22Rv1 (cell line): ENCODE data around the gene MYH14.
"Not testable (repeated sequence)": the region's sequence is repeated elsewhere in the genome, so short reads cannot be mapped to it uniquely, and the experiment has no call there.

Source experiments
- H3K27ac ChIP-seq: fragments of 450-650 bp; 2 replicates; pipeline ENCODE4 v1.5.1; 2017
- ZFX ChIP-seq: fragments of 450-650 bp; IDR thresholded peaks from 2 replicates; pipeline ENCODE4 v1.6.1; 2017; ENCODE audit warnings: antibody characterized with exemption, borderline replicate concordance
- TF ChIP-seq, protein P1 (sequence below): fragments of 450-650 bp; IDR thresholded peaks from 2 replicates; pipeline ENCODE4 v1.5.1; 2017; ENCODE audit warnings: mild to moderate bottlenecking

MYH14 gene

GRCh38 chr19:50332244-50333038 lies 129.0 kb downstream of the MYH14 start:
- TF ChIP-seq ZFX, result no peak
- TF ChIP-seq, protein P1, sequence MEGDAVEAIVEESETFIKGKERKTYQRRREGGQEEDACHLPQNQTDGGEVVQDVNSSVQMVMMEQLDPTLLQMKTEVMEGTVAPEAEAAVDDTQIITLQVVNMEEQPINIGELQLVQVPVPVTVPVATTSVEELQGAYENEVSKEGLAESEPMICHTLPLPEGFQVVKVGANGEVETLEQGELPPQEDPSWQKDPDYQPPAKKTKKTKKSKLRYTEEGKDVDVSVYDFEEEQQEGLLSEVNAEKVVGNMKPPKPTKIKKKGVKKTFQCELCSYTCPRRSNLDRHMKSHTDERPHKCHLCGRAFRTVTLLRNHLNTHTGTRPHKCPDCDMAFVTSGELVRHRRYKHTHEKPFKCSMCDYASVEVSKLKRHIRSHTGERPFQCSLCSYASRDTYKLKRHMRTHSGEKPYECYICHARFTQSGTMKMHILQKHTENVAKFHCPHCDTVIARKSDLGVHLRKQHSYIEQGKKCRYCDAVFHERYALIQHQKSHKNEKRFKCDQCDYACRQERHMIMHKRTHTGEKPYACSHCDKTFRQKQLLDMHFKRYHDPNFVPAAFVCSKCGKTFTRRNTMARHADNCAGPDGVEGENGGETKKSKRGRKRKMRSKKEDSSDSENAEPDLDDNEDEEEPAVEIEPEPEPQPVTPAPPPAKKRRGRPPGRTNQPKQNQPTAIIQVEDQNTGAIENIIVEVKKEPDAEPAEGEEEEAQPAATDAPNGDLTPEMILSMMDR, result no peak
- H3K27ac ChIP-seq, result peak overlapping the region; percentile 95

DNA sequence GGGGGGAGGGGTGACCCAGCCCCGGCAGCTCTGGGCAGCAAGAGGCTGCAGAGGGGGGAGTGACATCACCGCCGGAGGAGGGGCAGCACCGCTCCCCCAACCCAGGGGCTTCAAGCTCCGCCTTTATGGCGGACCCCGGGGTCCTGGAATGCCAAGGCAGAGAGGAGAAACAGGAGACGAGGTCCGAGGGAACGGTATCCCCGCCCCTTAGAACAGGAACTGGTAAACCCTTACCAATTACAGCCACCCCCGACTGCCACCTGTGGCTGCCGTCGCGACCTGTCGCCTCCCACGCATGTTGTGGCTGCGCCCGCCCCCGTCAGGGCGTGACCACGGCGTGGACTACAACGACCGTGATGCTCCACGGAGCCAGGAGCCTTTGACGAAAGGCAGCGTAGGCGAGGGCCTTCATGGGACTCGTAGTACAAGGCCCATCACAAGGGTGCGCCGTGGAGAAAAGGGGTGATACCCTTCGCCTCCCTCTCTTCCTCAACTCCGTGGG lies 129.9 kb downstream of the MYH14 start:
- H3K27ac ChIP-seq, result peak overlapping the region; percentile 95
- no peak for TF ChIP-seq ZFX
- TF ChIP-seq, protein P1, result no peak; the same call in 1 of the 2 replicates

DNA sequence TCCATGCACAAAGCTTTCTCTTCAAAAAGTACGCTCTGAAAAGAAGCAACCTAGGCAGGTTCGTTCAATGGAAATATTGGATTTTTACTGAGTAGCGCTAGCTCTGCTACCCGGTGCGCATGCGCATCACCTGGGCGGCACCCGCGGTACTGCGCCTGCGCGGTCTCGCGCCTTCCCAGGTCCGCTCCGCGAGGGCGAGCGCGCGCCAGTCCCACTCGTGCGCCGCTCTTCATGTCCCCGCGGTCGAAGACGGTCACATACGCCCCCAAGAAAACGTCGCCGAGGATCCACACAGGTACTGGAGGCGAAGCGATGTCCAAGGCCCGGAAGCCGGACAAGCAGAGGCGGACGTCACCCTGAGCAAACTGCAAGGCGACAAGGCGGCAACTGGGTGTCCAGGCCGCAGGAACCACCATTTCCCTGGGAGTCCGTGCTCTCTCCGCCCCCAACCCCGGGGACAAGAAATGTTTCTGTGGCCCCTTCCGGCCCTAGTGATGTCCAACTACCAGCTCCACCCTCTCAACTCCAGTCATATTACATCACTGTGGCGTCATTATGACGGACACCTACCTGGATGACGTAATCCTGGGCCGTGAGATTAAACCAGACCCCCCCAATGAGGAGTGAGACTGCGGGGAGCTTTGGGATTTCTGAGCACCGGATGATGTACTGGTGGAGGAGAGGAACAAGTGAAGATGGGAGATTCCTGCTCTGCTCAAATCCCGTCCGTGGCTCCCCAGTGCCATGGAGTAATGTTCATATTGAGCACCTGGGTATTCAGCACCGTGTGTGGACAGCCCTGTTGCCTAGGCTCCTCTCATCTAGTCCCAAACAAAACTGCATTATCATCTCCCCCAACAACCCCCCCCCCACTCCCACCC lies 130.6 kb downstream of the MYH14 start:
- TF ChIP-seq, protein P1, result 0 out of 2 replicates have a peak, but pooled peaks have one; percentile 2
- no peak for TF ChIP-seq ZFX
- peak overlapping the region; percentile 95 for H3K27ac ChIP-seq

DNA sequence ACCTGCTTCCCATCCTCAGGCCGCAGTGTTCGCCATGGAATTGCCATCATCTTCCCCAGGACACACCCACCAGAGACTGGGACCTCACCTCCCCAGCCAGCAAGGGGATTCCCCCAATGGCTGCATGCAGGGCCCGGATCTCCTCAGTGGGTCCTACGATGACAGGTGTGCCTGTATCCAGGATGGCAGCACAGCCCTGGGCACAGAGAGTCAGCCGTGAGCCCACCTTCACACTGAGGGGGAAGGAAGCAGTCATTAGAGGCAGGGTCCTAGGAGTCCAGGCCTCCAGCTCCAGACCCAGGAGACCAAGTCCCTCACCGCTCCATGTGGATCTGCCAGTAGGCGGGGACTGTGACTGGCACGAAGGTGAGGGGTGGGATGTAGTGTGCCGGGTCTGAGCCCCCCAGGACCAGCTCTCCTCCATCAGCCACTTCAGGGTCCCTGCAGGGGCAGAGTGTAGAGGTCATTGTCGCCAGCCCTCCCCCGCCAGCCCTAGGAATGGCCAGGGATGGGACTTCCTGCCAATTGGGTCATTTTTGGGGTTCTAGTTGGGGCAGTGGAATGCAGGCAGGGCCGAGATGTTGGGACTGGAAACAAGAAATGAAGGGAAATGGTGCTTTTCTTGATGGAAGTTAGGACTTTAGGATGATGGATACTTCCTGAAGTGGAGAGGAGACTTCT lies 131.5 kb downstream of the MYH14 start:
- no peak for TF ChIP-seq ZFX
- TF ChIP-seq, protein P1, result no peak
- H3K27ac ChIP-seq, result no peak overlapping the region

- H3K27ac ChIP-seq, result not testable (repeated sequence)
Measured at GRCh38 chr19:50337031-50337430, 133.6 kb downstream of the MYH14 start.

DNA sequence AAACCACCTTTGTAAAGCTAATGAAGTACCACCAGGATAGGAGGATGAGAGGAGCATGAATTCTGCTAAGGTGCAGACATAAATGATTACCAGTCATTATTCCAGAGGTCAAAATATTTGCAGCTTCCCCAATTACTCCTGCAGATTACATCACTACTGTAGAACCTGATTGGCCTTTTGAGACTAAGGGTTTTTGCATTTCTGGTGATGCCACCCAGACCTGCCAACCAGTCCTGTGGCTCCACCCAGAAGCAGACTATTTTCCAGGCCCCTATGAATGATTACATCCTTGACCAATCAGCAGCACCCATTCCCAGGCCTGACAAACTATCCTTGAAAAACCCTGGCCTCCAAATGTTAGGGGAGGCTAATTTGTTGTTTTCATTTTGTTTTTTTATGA lies 136.9 kb downstream of the MYH14 start:
- no peak for TF ChIP-seq ZFX
- TF ChIP-seq, protein P1, result no peak

DNA sequence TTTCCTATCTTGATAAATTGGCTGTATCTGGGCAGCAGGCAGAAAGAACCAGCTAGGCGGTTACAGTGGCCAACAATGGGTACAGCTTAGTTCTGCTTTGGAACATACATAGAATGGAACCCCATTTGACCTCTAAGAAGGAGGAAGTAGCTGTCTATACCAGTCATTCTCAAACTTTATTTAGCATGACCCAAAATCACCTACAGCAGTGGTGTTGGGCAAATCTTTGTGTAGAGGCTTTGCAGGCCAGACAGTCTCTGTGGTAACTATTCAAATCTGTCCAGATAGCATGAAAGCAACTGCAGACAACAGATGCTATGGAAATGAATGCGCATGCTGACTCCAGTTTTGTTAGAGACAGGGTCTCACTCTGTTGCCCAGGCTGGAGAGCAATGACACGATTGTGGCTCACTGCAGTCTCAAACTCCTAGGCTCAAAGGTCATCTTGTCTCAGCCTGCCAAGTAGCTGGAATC lies 137.7 kb downstream of the MYH14 start:
- H3K27ac ChIP-seq, result no peak overlapping the region
- TF ChIP-seq ZFX, result no peak
- TF ChIP-seq, protein P1, result no peak

More for the DNA sequence above, 136.9 kb downstream of the MYH14 start:
- no peak overlapping the region for H3K27ac ChIP-seq
